HTR-8/SVneo (cell line): Measurements from ENCODE around the gene CDC42BPB.

Experiments
- DNase-seq: peaks from one replicate; pipeline ENCODE4 v3.0.0; 2011; ENCODE audit warnings: low spot score, mixed read lengths; ENCODE audit not compliant: insufficient read length
- FAIRE-seq: peaks from 2 replicates; lab custom pipeline; 2011; peaks lifted over from hg19 to GRCh38; lab: Jason Lieb, UNC

Gene CDC42BPB

GRCh38 chr14:103096387-103096786, 39.0 kb upstream of the CDC42BPB start:
- DNase-seq (no peak), FAIRE-seq (no peak)

DNA sequence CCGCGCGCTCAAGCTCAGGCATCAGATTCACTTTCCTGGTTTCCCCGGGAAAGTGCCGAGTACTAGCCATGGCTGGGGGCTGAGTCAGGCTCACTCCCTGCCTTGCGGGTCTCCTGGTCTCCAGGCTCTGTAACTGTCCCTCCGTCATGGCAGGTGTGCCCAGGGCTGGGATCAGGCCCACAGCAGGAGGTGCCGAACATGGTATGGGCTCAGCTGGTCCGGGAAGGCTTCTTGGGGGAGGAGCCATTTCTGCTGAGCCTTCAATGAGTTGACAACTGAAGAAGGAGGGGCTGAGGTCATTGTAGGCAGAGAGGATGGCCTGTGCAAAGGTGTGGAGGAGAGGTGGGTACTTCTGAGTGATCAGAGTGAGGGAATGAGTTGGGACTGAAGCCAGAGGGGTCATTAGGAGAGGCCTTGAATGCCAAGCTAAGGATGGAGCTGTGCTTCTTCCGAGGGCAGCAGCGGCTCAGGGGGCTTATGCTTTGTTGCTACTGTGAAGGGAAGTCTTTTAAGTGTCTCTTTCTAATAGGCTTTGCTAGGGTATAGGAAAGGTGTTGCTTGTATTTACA, 37.9 kb upstream of the CDC42BPB start:
- FAIRE-seq, result no peak
- no peak for DNase-seq

- no peak for FAIRE-seq
These were observed 37.3 kb upstream of the CDC42BPB start, which contains the start of gene EXOC3L4 for GRCh38 chr14:103094406-103095209. TSS of gene EXOC3L4 (plus strand) at chr14:103094725. CDS start at chr14:103100220, 5,495 bp downstream.

GRCh38 chr14:103093856-103094405, 36.6 kb upstream of the CDC42BPB start:
- no peak for DNase-seq
- FAIRE-seq, result no peak

More at GRCh38 chr14:103094406-103095209, 37.3 kb upstream of the CDC42BPB start, which contains the start of gene EXOC3L4:
- no peak for DNase-seq

- no peak for DNase-seq
- FAIRE-seq, result no peak
These were observed 34.5 kb upstream of the CDC42BPB start for GRCh38 chr14:103091883-103092222.

DNA sequence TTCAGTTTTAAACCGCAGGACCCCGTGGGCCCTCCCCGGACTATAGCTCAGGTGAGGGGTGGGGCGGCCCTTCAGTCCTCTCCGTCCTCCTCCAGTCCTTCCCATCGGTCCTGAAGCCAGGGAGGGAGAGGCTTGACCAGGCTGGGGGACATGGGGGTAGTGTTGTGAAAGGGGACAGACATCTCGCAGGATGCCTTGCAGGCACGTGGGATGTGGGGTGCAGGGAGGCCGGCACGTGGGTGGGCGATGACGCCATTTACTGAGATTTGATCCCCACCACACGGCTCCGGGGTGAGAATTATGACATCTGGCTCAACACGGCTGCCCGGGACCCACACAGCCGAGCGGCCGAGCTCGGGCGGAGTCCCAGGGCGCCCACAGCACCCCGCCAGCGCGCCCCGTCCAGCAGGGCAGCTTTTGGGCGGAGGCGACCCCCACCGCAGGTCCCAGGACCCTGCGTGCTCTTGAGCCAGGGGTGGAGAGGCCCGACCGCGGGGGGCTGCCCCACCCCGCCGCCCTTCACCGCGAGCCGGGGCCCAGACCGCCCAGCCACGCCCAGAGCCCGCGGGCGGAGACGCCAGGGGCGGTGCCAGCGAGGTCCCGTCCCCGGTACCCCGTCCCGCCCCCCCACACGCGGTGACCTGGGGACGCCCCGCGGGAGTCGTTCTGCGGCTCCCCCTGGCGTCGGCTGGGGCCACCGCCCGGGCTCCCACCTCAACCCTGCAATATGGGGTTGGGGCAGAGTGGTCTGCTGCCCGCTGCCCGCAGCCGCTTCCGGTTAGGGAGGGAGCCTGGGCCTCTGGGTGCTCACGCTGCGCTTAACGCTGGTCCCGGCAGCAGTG, 33.9 kb upstream of the CDC42BPB start:
- DNase-seq (no peak), FAIRE-seq (no peak)

- no peak for DNase-seq
- no peak for FAIRE-seq
These were observed 33.2 kb upstream of the CDC42BPB start for GRCh38 chr14:103090481-103091020.

GRCh38 chr14:103089386-103090335, 32.3 kb upstream of the CDC42BPB start:
- DNase-seq (no peak), FAIRE-seq (no peak)

- DNase-seq (no peak), FAIRE-seq (no peak)
These were observed 31.6 kb upstream of the CDC42BPB start for GRCh38 chr14:103088921-103089320.

DNA sequence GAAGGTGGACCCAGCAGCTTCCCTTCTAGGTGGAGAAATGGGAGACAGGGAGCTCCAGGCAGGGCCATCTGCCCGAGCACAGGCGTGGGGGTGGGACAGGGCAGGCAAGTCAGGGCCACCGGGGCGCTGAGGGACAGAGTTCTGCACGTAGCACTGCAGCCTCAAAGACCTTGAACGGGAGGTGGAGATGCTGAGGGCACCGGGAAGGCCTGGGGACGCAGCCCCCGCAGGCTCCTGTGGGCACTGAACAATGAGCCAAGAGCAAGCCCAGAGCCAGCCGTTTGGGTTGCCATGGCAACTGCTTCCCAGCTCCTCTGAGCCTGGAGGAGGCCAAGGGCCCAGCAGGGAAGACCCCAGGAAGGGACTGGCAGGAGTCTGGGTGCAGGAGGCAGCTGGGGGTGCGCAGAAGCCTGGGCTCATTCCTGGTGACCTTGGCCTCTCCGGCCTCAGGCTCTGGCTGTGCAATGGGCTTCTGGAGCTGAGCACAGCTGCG, 30.0 kb upstream of the CDC42BPB start:
- FAIRE-seq (no peak), DNase-seq (no peak)

DNA sequence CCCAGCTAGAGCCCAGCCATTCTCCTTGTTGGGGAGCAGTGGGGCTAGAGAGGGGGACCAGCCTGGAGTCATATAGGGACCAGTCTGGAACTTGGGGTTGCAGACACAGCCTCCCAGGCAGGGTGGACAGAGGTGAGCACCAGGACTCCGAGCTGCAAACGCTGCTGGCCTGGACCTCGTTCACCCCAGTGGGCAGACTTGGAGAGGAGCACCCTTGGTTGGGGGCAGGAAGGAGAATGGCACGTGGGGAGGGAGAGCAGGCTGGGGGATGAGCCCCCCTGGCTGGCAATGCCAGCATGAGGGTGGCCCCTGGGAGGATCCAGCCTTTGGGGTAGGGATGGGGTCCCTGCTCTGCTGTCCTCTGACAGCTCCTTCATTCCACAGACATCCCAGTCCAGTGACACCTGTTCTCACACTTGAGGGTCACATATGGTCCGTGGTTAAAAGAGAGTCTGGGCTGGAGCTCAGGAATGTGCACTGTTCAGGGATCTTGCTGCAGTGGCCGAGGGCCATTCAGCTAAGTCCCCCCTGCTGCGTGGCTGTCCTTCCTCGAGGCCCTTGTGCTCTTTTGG, 29.5 kb upstream of the CDC42BPB start:
- no peak for DNase-seq
- FAIRE-seq, result no peak

DNA sequence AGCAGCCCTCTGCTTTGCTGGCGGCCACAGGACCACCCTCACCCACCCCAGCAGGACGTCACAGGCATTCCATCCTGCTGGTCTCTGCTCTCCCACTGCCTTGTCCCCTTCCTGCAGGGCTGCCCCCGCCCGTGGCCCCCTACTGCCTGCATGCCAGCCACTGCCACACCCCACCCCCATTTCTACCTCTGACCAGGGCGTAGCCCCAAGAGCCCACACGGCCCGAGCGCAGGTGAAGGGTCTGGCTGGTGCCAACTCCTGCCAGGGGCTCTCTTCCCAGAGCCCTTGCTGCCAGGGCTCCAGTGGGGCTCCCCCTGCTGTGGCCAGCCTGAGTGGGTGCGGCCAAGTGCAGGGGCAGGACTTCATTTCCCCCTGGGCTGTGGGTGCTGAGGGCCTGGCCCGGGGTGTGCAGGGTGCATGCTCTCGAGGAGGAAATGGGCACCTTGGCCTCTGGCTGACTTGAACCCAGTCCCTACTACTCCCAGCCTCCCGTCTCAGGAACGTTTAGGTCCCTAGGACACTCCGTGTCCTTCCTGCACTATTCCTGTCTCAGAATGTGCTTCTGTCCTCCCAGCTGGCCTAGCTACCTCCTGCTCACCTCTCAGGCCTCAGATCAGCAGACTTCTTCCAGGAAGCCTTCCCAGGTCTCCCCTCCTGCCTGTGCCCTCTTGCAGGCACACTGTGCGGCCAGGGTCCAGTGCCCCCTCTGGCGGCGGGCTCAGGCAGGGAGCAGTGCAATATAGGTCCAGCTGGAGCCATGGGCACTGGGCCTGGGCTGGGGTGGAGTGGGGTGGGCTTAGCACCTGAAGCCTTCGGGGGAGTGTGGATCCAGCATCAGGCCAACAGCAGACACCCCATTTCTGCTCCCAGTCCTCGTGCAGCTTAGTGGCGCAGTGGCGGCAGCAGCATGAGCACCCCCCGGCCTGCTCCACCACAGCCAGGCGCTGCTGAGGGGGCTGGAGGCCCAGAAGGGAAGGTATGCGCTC, 28.1 kb upstream of the CDC42BPB start:
- FAIRE-seq, result no peak
- DNase-seq, result no peak

DNA sequence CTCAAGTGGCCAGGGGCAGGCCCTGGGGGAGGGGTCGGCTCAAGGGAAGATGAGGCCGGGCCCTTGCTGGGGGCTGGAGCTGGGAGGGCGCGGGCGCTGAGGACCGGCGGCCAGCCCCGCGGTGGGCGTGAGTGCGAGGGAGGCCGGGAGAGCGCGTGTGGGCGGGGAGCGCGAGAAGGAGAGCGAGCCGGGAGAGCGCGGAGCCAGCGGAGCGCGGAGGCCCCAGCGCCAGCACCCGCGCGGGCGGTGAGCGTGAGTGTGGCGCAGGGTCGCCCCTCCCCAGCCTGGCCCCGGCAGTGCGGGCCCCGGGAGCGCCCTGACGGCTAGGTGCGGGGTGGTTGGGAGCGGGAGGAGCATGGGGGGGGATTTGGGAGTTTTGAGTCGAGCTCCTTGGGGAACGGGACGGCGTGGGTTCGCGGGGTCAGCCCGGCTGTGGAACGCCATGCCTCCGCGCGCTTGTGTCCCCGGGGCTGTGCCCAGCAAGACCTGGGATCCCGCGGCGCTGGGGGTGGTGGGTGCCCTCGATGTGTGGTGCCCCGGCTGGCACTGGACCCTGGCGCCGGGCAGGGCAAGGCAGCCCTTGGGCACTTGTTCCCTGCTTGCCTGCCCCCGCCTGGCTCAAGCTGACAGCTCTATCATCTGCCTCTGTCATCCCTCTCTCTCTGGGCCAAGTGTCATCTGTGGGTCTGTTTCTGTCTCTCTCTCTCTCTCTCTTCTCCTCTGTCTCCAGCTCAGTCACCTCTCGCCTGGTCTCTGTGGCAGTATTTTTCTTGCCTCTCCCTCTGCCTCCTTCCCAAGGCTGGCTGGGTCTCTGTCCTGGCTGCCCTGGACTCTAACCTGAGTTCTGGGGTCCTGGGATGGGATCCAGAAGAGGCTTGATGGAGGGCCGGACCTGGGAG, 26.9 kb upstream of the CDC42BPB start, which contains the start of gene LBHD2:
Gene LBHD2 (plus strand): TSS at position 190 of the 899 bp plus-strand sequence. CDS start 1,803 bp downstream, outside the sequence.
- DNase-seq (no peak), FAIRE-seq (no peak)

DNA sequence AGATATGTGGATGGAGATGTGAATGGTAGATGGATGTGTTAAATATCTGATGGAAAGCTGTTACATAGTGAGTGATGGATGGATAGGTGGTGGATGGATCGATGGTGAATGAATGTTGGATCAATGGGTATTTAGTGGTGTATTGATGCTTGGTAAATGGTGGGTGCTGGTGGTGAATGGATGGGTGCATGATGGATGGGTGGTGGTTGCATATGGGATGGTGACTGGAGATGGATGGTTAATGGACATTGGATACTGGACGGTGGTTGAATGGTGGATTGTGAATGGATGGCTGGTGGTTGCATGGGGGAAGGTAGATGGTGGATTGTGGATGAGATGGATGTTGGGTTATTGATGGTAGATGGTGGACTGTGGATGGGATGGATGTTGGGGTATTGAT, 24.6 kb upstream of the CDC42BPB start:
- DNase-seq, result no peak
- FAIRE-seq, result peak; percentile 40

- FAIRE-seq, result no peak
- DNase-seq, result no peak
These were observed 21.7 kb upstream of the CDC42BPB start for GRCh38 chr14:103078860-103079587.

DNA sequence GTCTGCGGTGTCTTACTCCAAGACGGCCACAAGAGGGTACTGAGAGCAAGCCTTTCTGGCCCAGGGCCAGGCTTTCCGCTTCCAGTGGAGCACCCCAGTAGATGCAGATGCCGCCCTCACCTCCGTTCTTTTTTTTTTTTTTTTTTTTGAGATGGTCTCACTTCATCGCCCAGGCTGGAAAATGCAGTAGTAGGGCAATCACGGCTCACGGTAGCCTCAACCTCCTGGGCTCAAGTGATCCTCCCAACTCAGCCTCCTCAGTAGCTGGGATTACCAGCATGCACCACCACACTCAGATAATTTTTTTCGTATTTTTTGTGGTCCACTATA, 21.0 kb upstream of the CDC42BPB start:
- peak; percentile 23 for FAIRE-seq
- peak; percentile 83 for DNase-seq
